HUES48 (cell line): ENCODE measurements around the gene ASB16.
"Not testable (repeated sequence)": the region's sequence is repeated elsewhere in the genome, so short reads cannot be mapped to it uniquely, and the experiment has no call there.

Source experiments
- H3K27ac ChIP-seq: one replicate; pipeline ENCODE4 v1.7.0; 2013; ENCODE audit warnings: low read depth, low read length, inconsistent platforms
- H3K27me3 ChIP-seq: 2 replicates; pipeline ENCODE4 v1.6.1; 2013; ENCODE audit warnings: mild to moderate bottlenecking, low read length; ENCODE audit not compliant: control insufficient read depth, insufficient read depth
- H3K36me3 ChIP-seq: 2 replicates; pipeline ENCODE4 v1.6.1; 2013; ENCODE audit warnings: low read length; ENCODE audit not compliant: control insufficient read depth, insufficient read depth
- H3K4me1 ChIP-seq: 2 replicates; pipeline ENCODE4 v1.6.1; 2013; ENCODE audit warnings: mild to moderate bottlenecking, low read length; ENCODE audit not compliant: control insufficient read depth, insufficient read depth
- H3K4me3 ChIP-seq: 2 replicates; pipeline ENCODE4 v1.5.1; 2013; ENCODE audit warnings: mild to moderate bottlenecking, low read depth, low read length
- H3K9ac ChIP-seq: 2 replicates; pipeline ENCODE4 v1.6.1; 2013; ENCODE audit warnings: mild to moderate bottlenecking, low read depth, low read length, moderate library complexity
- H3K9me3 ChIP-seq: 2 replicates; pipeline ENCODE4 v1.6.1; 2013; ENCODE audit warnings: low read length; ENCODE audit not compliant: control insufficient read depth, insufficient read depth

ASB16 gene

DNA sequence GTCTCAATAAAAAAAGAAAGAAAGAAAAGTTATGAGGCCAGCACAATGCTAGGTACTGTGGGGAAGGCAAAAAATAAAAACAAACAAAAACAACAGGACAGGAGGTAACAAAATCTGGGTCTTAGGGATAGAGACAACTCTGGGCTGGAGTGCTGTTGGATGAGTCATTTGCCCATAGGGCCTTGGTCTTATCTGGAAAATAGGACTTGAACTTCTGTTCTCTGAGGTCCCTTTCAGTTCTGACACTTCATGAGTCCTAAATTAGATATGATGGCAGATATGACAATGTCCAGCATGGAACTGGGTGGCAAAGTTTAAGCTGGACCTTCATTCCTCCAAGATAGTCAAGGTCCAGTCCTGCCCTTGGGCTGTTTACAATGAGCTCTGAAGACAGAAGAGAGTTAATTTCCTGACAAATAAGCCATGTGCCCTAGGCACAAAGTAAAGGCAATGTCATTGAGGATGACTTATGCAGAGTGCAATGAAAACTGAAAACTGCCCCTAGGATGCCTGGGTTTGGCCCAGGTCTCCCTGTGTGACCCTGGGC lies 38.2 kb upstream of the ASB16 start:
- Histone ChIP-seq H3K9ac (no peak overlapping the region), H3K9me3 (no peaks in the 10 kb centered on the region)

DNA sequence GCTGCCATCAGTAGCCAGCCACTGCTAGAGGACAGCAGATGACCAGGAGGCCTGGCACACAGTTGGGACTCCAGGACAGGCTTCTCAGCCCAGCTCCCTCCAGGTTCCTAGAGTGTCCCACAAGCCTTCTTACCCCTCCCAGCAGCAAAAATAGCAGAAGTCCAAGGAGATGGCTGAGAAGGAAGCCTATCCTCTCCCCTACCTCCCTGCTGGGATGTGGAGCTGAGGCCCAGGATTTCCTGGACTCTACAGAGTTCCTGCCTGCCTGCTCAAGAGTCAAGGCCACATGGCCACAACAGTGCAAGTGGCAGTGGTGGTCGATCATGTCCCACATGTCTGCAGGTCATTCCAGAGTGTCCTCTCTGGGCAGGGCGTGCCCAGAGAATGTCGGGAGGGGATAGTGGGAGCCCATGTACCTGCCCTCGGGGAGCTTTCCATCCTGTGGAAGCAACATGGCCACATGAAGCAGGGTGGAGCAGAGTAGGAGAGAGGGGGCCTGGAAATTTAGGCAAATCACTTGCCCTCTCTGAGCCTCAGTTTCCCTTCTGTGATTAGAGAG lies 36.5 kb upstream of the ASB16 start:
- Histone ChIP-seq H3K27ac (no peak overlapping the region), H3K9me3 (no peaks in the 10 kb centered on the region), H3K9ac (no peak overlapping the region), H3K27me3 (no peaks in the 10 kb centered on the region), H3K36me3 (no peaks in the 10 kb centered on the region), H3K4me3 (no peak overlapping the region), H3K4me1 (peaks cover 15% of the 10 kb centered on the region)

More for the DNA sequence above, 38.2 kb upstream of the ASB16 start:
- no peak overlapping the region for H3K27ac ChIP-seq
- peaks cover under 1% of the 10 kb centered on the region; the same call in 1 of the 2 replicates for H3K4me1 ChIP-seq
- H3K36me3 ChIP-seq: no peaks in the 10 kb centered on the region
- no peaks in the 10 kb centered on the region for H3K27me3 ChIP-seq
- no peak overlapping the region for H3K4me3 ChIP-seq

- Histone ChIP-seq H3K27me3 (no peaks in the 10 kb centered on the region), H3K4me1 (peaks cover 19% of the 10 kb centered on the region), H3K27ac (no peak overlapping the region), H3K9me3 (no peaks in the 10 kb centered on the region), H3K4me3 (no peak overlapping the region), H3K9ac (no peak overlapping the region), H3K36me3 (no peaks in the 10 kb centered on the region)
Measured at GRCh38 chr17:44134752-44135568, 35.5 kb upstream of the ASB16 start.

DNA sequence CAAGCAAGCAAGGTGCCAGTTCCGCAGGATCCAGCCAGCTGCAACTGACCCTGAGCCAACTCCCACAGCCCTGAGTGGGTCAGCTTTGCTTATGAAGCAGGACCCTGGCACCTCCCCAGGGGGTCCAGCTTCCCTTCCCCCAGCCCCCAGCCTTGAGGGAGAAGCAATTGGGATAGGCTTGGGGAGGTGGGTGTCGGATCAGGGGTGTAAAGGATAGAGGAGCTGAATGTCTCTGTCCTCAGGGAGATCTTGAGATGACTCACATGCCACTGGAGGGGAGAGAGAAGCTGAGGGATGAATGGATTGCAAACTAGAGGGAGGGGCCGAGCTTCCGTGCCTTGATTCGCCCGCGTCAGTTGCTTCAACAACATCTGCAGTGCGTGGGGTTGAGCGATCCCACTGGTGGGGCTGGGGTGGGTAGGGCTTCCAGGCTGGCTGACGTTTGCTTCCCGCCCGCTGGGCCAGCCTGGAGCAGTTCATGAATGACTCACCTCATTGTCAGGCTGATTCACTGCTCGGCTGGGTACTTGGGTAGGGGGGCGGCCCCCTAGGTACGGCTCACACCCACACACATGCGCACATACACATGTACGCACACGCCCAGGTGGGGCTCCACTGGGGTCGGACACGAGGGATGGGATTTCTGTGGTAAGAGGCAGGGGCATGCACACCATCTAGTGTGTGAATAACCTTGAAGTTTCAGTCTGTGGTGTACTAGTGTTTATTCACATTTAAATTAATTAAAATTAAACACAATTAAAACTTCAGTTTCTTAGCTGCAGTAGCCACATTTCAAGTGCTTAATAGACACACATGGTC lies 32.4 kb upstream of the ASB16 start:
- Histone ChIP-seq H3K27ac (peak overlapping the region; percentile 91), H3K9ac (peak overlapping the region; percentile 6; the same call in 1 of the 2 replicates), H3K4me3 (peak overlapping the region; percentile 7), H3K27me3 (no peaks in the 10 kb centered on the region), H3K36me3 (no peaks in the 10 kb centered on the region), H3K9me3 (no peaks in the 10 kb centered on the region), H3K4me1 (peaks cover 19% of the 10 kb centered on the region)

- not testable (repeated sequence) for H3K9ac ChIP-seq, H3K9me3 ChIP-seq, H3K27ac ChIP-seq, H3K4me1 ChIP-seq, H3K4me3 ChIP-seq, H3K27me3 ChIP-seq
- peaks cover 41% of the 10 kb centered on the region for H3K36me3 ChIP-seq
Measured at GRCh38 chr17:44143921-44144320, 26.6 kb upstream of the ASB16 start.

DNA sequence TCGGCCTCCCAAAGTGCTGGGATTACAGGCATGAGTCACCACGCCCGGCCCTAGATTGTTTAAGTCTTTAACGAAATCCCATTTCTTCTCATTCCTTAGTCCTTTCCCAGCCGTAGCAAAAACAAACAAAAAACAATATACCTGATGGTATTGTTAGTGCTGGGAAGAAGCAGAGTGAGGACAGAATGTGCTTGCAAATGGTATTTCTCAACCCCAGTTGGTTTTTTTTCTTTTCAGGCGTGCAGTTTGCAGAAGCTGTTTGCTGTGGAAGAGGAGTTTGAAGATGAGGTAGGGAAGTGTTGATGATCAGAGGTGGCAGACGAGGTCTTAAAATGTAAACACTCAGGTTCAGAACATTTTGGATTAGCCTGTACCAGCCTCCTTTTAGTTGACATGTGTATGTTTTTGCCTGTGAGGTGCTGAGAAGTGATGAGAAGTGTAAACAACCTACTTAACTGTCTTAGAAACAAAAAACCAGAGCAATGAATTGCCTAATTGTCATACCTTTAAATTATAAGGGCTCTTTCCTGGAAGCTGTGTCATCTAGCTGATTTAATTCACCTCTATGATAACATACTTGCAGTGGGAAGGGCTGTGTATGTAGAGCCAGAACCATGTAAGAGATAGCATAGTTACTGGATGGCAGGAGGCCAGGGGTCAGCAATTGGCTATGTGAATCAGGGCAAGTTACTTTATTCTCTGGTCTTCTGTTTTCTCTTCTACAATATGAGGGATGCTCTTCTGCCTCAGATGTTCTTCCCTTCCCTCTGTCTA lies 25.4 kb upstream of the ASB16 start:
- H3K36me3 ChIP-seq: peaks cover 51% of the 10 kb centered on the region
- H3K27ac ChIP-seq: no peak overlapping the region
- H3K9ac ChIP-seq: no peak overlapping the region
- H3K27me3 ChIP-seq: no peaks in the 10 kb centered on the region
- H3K4me1 ChIP-seq: no peaks in the 10 kb centered on the region
- H3K9me3 ChIP-seq: no peaks in the 10 kb centered on the region
- H3K4me3 ChIP-seq: no peak overlapping the region

DNA sequence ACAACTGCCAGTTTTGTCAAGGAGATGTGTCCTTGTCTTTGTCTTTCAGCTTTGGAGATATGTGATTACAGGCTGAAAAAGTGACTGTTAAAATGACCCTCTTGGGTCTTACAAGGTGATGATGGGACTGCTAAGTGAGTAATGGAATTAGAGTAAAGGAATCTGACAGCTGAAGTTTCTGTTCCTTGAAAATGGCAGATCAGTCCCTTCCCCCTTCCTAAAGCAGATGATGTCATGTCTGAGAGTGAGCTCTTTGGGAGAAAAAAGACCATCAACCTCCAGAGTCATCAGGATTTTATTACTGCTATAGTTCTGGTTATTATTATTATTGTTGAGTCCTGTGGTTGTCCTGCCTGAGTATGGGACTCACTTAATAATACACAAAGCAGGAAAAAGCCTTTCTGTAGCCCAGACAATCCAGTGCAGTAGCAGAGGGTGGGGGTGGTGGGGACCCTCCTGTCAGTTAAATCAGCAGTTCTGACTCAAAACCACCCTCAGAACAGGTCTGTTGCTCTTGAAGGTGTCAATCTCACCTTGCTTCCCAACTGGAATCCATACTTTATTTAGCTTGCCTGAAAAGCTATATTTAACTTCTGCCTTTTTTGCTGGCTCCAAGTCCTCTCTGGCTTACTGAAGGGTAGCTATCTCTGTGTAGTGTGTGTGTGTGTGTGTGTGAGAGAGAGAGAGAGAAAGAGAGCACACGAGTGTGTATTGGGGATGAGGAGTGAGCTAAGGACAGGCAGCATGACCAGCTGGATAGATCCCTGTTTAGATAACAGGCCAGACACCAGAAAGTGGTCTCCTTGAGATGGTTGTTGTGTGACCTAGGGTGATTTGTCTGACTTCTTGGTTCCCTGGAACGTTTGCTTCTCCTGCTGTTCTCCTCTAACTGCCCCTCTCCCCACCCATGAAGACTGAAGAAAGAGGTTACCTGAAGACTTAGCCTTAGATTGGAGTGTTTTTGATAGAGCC lies 23.8 kb upstream of the ASB16 start:
- Histone ChIP-seq H3K27ac (no peak overlapping the region), H3K27me3 (no peaks in the 10 kb centered on the region), H3K4me3 (no peak overlapping the region), H3K4me1 (no peaks in the 10 kb centered on the region), H3K9me3 (no peaks in the 10 kb centered on the region), H3K9ac (no peak overlapping the region), H3K36me3 (peaks cover 61% of the 10 kb centered on the region)

DNA sequence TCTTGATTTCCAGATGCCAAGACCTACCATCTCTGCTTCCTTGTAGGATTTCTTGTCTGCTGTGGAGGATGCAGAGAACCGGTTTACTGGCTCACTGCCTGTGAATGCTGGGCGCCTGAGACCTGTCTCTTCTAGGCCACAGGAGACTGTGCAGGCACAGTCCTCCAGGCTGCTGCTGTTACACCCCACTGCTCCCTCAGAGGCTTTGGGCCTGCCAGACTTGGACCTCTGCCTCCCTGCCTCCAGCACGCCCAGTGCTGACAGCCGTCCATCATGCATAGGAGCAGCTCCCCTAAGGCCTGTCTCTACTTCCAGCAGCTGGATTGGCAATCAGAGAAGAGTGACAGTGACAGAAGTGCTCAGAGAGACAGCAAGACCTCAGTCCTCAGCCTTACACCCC lies 22.7 kb upstream of the ASB16 start:
- Histone ChIP-seq H3K27me3 (no peaks in the 10 kb centered on the region), H3K27ac (no peak overlapping the region), H3K4me1 (no peaks in the 10 kb centered on the region), H3K4me3 (no peak overlapping the region), H3K9me3 (no peaks in the 10 kb centered on the region), H3K9ac (no peak overlapping the region), H3K36me3 (peaks cover 68% of the 10 kb centered on the region)

- H3K9ac ChIP-seq, H3K27me3 ChIP-seq, H3K9me3 ChIP-seq, H3K4me1 ChIP-seq, H3K4me3 ChIP-seq, H3K27ac ChIP-seq: not testable (repeated sequence)
- H3K36me3 ChIP-seq: peaks cover 73% of the 10 kb centered on the region
Measured at GRCh38 chr17:44149066-44149465, 21.4 kb upstream of the ASB16 start.
